HepG2 (cell line): ENCODE results near the gene LHFPL6. TPM values are rescaled to one million over a fixed set of nuclear protein-coding genes. Genes with fewer than 3 reads are reported as not detected.

Experiments
- ATAC-seq: fragments of 200-7000 bp; cut with Tn5 transposase; 3 replicates; pipeline ENCODE4 v1.9.1; 2020; ENCODE audit warnings: mild to moderate bottlenecking, moderate library complexity
- BruUV-seq: library from RNA; stranded (reverse); fragments of 400-500 nt; replicated peaks from 2 replicates; lab custom pipeline; 2021; lab: Mats Ljungman, UMichigan
- CTCF ChIA-PET: fragments of 300-600 bp; formaldehyde crosslinking; extraction: SDS; loops from one replicate; lab custom pipeline; 2021; ENCODE audit warnings: low total read pairs, inconsistent platforms, low intra/inter-chr PET ratio; lab: Yijun Ruan, JAX
- POLR2A ChIA-PET: fragments of 350-600 bp; sonication (Branson Sonifier 250); formaldehyde crosslinking; loops from one replicate; lab custom pipeline; 2020; ENCODE audit warnings: antibody characterized with exemption, inconsistent platforms; lab: Yijun Ruan, JAX
- DNase-seq: peaks from one replicate; pipeline ENCODE4 v3.0.0-alpha.2; 2015; ENCODE audit warnings: low spot score
- FAIRE-seq: peaks from 3 replicates; lab custom pipeline; 2011; peaks lifted over from hg19 to GRCh38; lab: Jason Lieb, UNC
- H2AFZ ChIP-seq: one replicate; pipeline ENCODE4 v1.6.1; 2011; ENCODE audit warnings: low read length, inconsistent platforms
- H3K27ac ChIP-seq: fragments of 300-600 bp; 3 replicates; pipeline ENCODE4 v1.8.0; 2011; ENCODE audit warnings: mixed run types, mild to moderate bottlenecking, mixed read lengths, low read length, inconsistent platforms; ENCODE audit not compliant: insufficient read depth; ENCODE audit errors: extremely low read length
- H3K27me3 ChIP-seq, 2 experiments: fragments of 200-600 bp in 1 of 2; 2 replicates in 1 of 2; 3 replicates in 1 of 2; pipeline versions ENCODE4 v1.6.0 to v1.8.0; 2011; ENCODE audit warnings: low read length in 2 of 2, mild to moderate bottlenecking in 2 of 2, moderate library complexity in 2 of 2, inconsistent platforms in 1 of 2; ENCODE audit not compliant: insufficient read depth in 2 of 2, control insufficient read depth in 1 of 2
- H3K36me3 ChIP-seq, 2 experiments: fragments of 200-600 bp in 1 of 2; replicated peaks in 1 of 2; 2 replicates in 1 of 2; 3 replicates in 1 of 2; pipeline versions ENCODE4 v1.5.1 to v1.8.0; 2011; ENCODE audit warnings: low read length in 2 of 2, inconsistent platforms in 1 of 2; ENCODE audit not compliant: insufficient read depth in 2 of 2, control insufficient read depth in 1 of 2
- H3K4me1 ChIP-seq: 2 replicates; pipeline ENCODE4 v1.5.1; 2012; ENCODE audit warnings: low read length, inconsistent platforms; ENCODE audit not compliant: insufficient read depth
- H3K4me2 ChIP-seq: 2 replicates; pipeline ENCODE4 v1.6.0; 2011; ENCODE audit warnings: low read depth, low read length, inconsistent platforms
- H3K4me3 ChIP-seq, 3 experiments: fragments of 200-600 bp in 1 of 3; sonication (generic), shearing (Covaris generic) in 1 of 3; replicated peaks in 1 of 3; 2 replicates each; pipeline ENCODE4 v1.5.1; 2011 to 2016; ENCODE audit warnings: low read length in 3 of 3, inconsistent platforms in 2 of 3, low read depth in 2 of 3, mild to moderate bottlenecking in 2 of 3, control low read depth in 1 of 3, mixed read lengths in 1 of 3; ENCODE audit not compliant: insufficient read depth in 1 of 3
- H3K79me2 ChIP-seq: one replicate; pipeline ENCODE4 v1.6.1; 2011; ENCODE audit warnings: low read length, inconsistent platforms; ENCODE audit not compliant: insufficient read depth
- H3K9ac ChIP-seq: 2 replicates; pipeline ENCODE4 v1.6.0; 2011; ENCODE audit warnings: mild to moderate bottlenecking, low read depth, low read length, inconsistent platforms; ENCODE audit not compliant: insufficient read depth
- H3K9me3 ChIP-seq: 2 replicates; pipeline ENCODE4 v1.5.1; 2012; ENCODE audit warnings: mild to moderate bottlenecking, low read length
- H4K20me1 ChIP-seq: 2 replicates; pipeline ENCODE4 v1.6.0; 2011; ENCODE audit warnings: inconsistent platforms, mild to moderate bottlenecking, low read length, moderate library complexity; ENCODE audit not compliant: insufficient read depth
- KDM3A ChIP-seq: IDR thresholded peaks from 2 replicates; pipeline ENCODE4 v1.6.1; 2018; ENCODE audit warnings: low read depth, missing compliant biosample characterization
- PITX1 ChIP-seq: sonication (generic); formaldehyde crosslinking; IDR thresholded peaks from 2 replicates; pipeline ENCODE4 v1.5.1; 2020; ENCODE audit warnings: mild to moderate bottlenecking, missing genetic modification reagents
- ZNF101 ChIP-seq: sonication (generic); formaldehyde crosslinking; IDR thresholded peaks from 2 replicates; pipeline ENCODE4 v1.4.0; 2020; ENCODE audit warnings: mild to moderate bottlenecking, low read depth, missing genetic modification reagents, borderline replicate concordance
- ZNF143 ChIP-seq: sonication (generic); formaldehyde crosslinking; IDR thresholded peaks from 2 replicates; pipeline ENCODE4 v1.4.0; 2020; ENCODE audit warnings: missing genetic modification reagents
- ZNF460 ChIP-seq: sonication (generic); formaldehyde crosslinking; IDR thresholded peaks from 2 replicates; pipeline ENCODE4 v1.5.1; 2020; ENCODE audit warnings: missing genetic modification reagents, mild to moderate bottlenecking, borderline replicate concordance
- WGBS: methylation state at CpG from one replicate; pipeline ENCODE4 v1.1.6; 2017; ENCODE audit warnings: low lambda C conversion rate; 5-methylcytosine and 5-hydroxymethylcytosine counted together
- in situ Hi-C: cut with HindIII; loops from 2 replicates; pipeline ENCODE4 v1.10.0; 2017; ENCODE audit warnings: low pct_unique_long_range_greater_than_20kb; ENCODE audit not compliant: extremely low pct_ligation_motif_present
- intact Hi-C: fragments of 100-400 bp; cut with micrococcal nuclease; formaldehyde crosslinking; loops from one replicate; pipeline ENCODE4 v1.10.0; 2022; ENCODE audit not compliant: unreplicated experiment
- polyA plus RNA-seq, 8 experiments: library from polyadenylated mRNA; depleted of rRNA in 3 of 8; stranded (reverse) in 7 of 8; unstranded in 1 of 8; fragments of >200 nt; fragmentation: Illumina TruSeq in 4 of 8; extraction: Trizol in 4 of 8; gene quantifications; 2 replicates each; pipeline versions ENCODE4 v1.2.1 to v1.2.3, GENCODE V29; 2011 to 2016; ENCODE audit warnings: low read depth in 4 of 8, missing spikeins in 1 of 8, mixed read lengths in 1 of 8; ENCODE audit not compliant: insufficient read depth in 1 of 8
- total RNA-seq, 5 experiments: library from RNA; depleted of rRNA; stranded (reverse); fragments of >200 nt; fragmentation: Illumina TruSeq; extraction: Trizol; gene quantifications; 2 replicates each; pipeline ENCODE4 v1.2.3, GENCODE V29; 2016; ENCODE audit warnings: low read depth in 1 of 5

The LHFPL6 gene
- total and polyA plus RNA-seq, 2 of the 13 experiments (the other 11 are each of a cell fraction or from before 2014, with no cell fraction given), result not detected

DNA sequence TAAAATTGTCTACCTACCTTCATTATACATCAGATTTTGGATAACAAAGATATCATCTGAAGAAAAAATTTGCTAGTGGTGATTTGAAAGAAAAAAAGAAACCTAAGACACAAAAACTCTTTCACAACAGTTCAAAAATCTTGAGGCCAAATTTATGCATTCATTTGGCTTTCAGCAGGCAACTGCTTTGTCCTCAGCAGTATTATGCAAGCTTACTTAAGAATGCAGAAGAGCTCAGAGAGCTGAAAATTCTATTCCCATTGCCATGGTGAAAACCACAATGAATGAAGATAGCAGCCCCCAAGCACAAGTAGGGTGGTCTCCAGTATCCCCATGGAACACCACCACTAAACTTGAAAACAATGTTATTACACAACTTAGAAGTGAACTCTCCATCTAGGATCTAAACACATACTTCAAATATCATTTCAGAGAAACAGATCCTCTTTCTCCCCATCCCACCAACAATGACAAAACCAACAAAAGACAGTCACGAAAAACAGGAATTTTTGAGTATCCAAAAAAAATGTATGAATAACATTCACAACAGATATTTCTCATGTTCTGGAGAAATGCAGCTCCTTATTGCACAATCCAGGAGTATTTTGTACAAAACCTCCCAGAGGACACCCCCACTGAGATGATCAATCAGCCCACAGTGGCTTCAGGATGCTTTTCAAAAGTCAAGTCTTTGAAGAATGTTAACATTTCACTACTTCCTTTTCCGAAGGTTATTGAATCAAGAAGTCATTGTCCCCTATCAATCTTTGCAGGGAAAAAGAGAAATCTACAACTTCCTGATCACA is 192.7 kb downstream of the LHFPL6 start:
- intact Hi-C loops (loop anchor here (10.0 kb wide), 1 partner anchor 205 kb away; no protein-coding TSS in a partner anchor), in situ Hi-C loops (no loop called here)
- Histone ChIP-seq H3K79me2 (no peaks in the 10 kb centered on the region), H3K9me3 (no peaks in the 10 kb centered on the region), H3K27me3 (peaks cover 0 to 6% of the 10 kb centered on the region in 2 experiments; a peak in 1 of 5 replicates), H3K4me1 (peaks cover 7% of the 10 kb centered on the region; the same call in 1 of the 2 replicates), H3K36me3 (no peaks in the 10 kb centered on the region), H3K27ac (no peak overlapping the region), H3K9ac (no peak overlapping the region), H4K20me1 (no peaks in the 10 kb centered on the region), H2AFZ (no peak overlapping the region), H3K4me3 (no peak overlapping the region), H3K4me2 (no peak overlapping the region)
- DNase-seq, result no peak
- ChIA-PET CTCF (no interaction called here), POLR2A (no interaction called here)
- ATAC-seq, result no peak
- TF ChIP-seq PITX1 (CRISPR knock-in tag) (no peak), ZNF143 (CRISPR knock-in tag) (no peak)
- no TSS peak for BruUV-seq
- 0% methylated on average over 2 of the region's 2 CpGs for WGBS
- no peak for FAIRE-seq

DNA sequence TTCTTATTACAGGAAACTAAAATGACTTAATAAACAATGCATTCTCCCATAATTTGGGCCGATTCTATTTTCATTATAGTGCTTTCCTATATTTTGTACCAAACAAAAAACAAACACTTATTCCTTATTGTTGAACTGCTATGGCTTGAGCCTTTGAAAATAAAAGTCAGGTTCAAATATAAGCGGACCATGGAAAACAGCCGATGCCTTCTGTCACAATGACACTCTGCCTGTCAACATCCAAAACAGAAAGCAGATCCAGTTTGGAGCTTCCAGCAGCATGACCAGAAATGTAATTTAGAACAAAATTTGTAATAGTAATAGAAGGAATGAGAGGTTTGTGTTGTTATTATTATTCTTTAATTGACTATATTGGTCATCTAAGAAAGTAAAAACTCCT is 194.5 kb downstream of the LHFPL6 start:
- H3K4me3 ChIP-seq, result no peak overlapping the region
- in situ Hi-C loops, result no loop called here
- H3K9me3 ChIP-seq, result no peaks in the 10 kb centered on the region
- no peaks in the 10 kb centered on the region for H3K36me3 ChIP-seq
- H3K79me2 ChIP-seq, result no peaks in the 10 kb centered on the region
- no peak for DNase-seq
- H4K20me1 ChIP-seq, result no peaks in the 10 kb centered on the region
- peaks cover 0 to 6% of the 10 kb centered on the region in 2 experiments; a peak in 1 of 5 replicates for H3K27me3 ChIP-seq
- no peak overlapping the region for H2AFZ ChIP-seq
- H3K9ac ChIP-seq, result no peak overlapping the region
- intact Hi-C loops, result no loop called here
- no peak for TF ChIP-seq ZNF460
- TF ChIP-seq KDM3A (CRISPR knock-in tag), result no peak
- no peak for TF ChIP-seq ZNF101 (CRISPR knock-in tag)
- TF ChIP-seq, all 625 proteins: peak for 0
- FAIRE-seq (no peak), ATAC-seq (no peak)
- Histone ChIP-seq H3K4me2 (no peak overlapping the region), H3K4me1 (no peaks in the 10 kb centered on the region), H3K27ac (no peak overlapping the region)
- no TSS peak for BruUV-seq
- POLR2A ChIA-PET, result no interaction called here
- CTCF ChIA-PET, result no interaction called here
- WGBS, result 29% methylated on average over 3 of the region's 3 CpGs
